DOHH2 (cell line): Measurements from ENCODE around the gene ANXA8.

Experiments used
- H3F3A ChIP-seq: fragments of 200-600 bp; sonication (generic), shearing (Covaris generic); 2 replicates; pipeline ENCODE4 v1.6.0; 2016; ENCODE audit warnings: antibody characterized with exemption, mild to moderate bottlenecking; ENCODE audit not compliant: control insufficient read depth, insufficient read depth
- H3K27ac ChIP-seq: fragments of 200-600 bp; sonication (generic); 2 replicates; pipeline ENCODE4 v1.5.1; 2014; ENCODE audit warnings: low read depth, mild to moderate bottlenecking, low read length, moderate library complexity
- H3K27me3 ChIP-seq: fragments of 200-600 bp; sonication (generic); 2 replicates; pipeline ENCODE4 v1.6.1; 2014; ENCODE audit warnings: mild to moderate bottlenecking, low read length, mixed read lengths; ENCODE audit not compliant: control insufficient read depth
- H3K36me3 ChIP-seq: fragments of 200-600 bp; sonication (generic); 2 replicates; pipeline ENCODE4 v1.6.1; 2014; ENCODE audit warnings: mild to moderate bottlenecking, low read length, moderate library complexity, mixed read lengths; ENCODE audit not compliant: control insufficient read depth
- H3K4me1 ChIP-seq: fragments of 200-600 bp; sonication (generic); 2 replicates; pipeline ENCODE4 v1.6.1; 2014; ENCODE audit warnings: mild to moderate bottlenecking, low read length, mixed read lengths; ENCODE audit not compliant: control insufficient read depth
- H3K4me2 ChIP-seq: fragments of 200-600 bp; sonication (generic); 2 replicates; pipeline ENCODE4 v1.6.0; 2014; ENCODE audit warnings: mild to moderate bottlenecking, low read length, moderate library complexity
- H3K4me3 ChIP-seq: fragments of 200-600 bp; sonication (generic); 2 replicates; pipeline ENCODE4 v1.5.1; 2014; ENCODE audit warnings: mild to moderate bottlenecking, low read length, mixed read lengths
- H3K79me2 ChIP-seq: fragments of 200-600 bp; sonication (generic); 2 replicates; pipeline ENCODE4 v1.6.1; 2014; ENCODE audit warnings: mild to moderate bottlenecking, low read length, mixed read lengths; ENCODE audit not compliant: control insufficient read depth
- H3K9me2 ChIP-seq: fragments of 200-600 bp; sonication (generic); replicated peaks from 2 replicates; pipeline ENCODE4 v1.6.1; 2014; ENCODE audit warnings: mild to moderate bottlenecking, low read length, mixed read lengths; ENCODE audit not compliant: control insufficient read depth
- H3K9me3 ChIP-seq: fragments of 200-600 bp; sonication (generic); 2 replicates; pipeline ENCODE4 v1.6.1; 2014; ENCODE audit warnings: antibody characterized with exemption, low read length, mixed read lengths; ENCODE audit not compliant: control insufficient read depth, insufficient read depth
- H4K20me1 ChIP-seq: fragments of 200-600 bp; sonication (generic); 2 replicates; pipeline ENCODE4 v1.6.0; 2014; ENCODE audit warnings: low read depth, mild to moderate bottlenecking, antibody characterized with exemption, low read length, moderate library complexity; ENCODE audit not compliant: control insufficient read depth, insufficient read depth
- CTCF ChIP-seq: fragments of 200-600 bp; sonication (generic); IDR thresholded peaks from one replicate; pipeline ENCODE4 v1.5.1; 2014; ENCODE audit warnings: antibody characterized with exemption, mild to moderate bottlenecking, low read depth, low read length; ENCODE audit not compliant: poor library complexity, severe bottlenecking
- EZH2phosphoT487 ChIP-seq: fragments of 200-600 bp; sonication (generic); IDR thresholded peaks from 2 replicates; pipeline ENCODE4 v1.6.1; 2017; ENCODE audit warnings: borderline replicate concordance, mild to moderate bottlenecking, antibody characterized with exemption, low read length, moderate library complexity, mixed read lengths

Gene ANXA8

GRCh38 chr10:47447209-47447608, 36.7 kb downstream of the ANXA8 start:
- no peaks in the 10 kb centered on the region for H3F3A ChIP-seq
- no peaks in the 10 kb centered on the region for H3K9me2 ChIP-seq
- no peaks in the 10 kb centered on the region for H3K4me1 ChIP-seq
- H3K27ac ChIP-seq: no peak overlapping the region
- TF ChIP-seq CTCF (no peak), EZH2phosphoT487 (no peak)
- no peaks in the 10 kb centered on the region for H3K36me3 ChIP-seq
- H3K79me2 ChIP-seq: no peaks in the 10 kb centered on the region
- no peaks in the 10 kb centered on the region for H3K27me3 ChIP-seq
- no peak overlapping the region for H3K4me2 ChIP-seq
- H4K20me1 ChIP-seq: no peaks in the 10 kb centered on the region
- H3K4me3 ChIP-seq: no peak overlapping the region
- no peaks in the 10 kb centered on the region for H3K9me3 ChIP-seq

GRCh38 chr10:47445720-47446119, 38.2 kb downstream of the ANXA8 start:
- Histone ChIP-seq H3K27ac (no peak overlapping the region), H3F3A (no peaks in the 10 kb centered on the region), H3K9me2 (no peaks in the 10 kb centered on the region), H3K79me2 (no peaks in the 10 kb centered on the region), H3K4me3 (no peak overlapping the region), H3K4me2 (no peak overlapping the region), H3K4me1 (no peaks in the 10 kb centered on the region), H3K27me3 (no peaks in the 10 kb centered on the region), H3K36me3 (no peaks in the 10 kb centered on the region), H4K20me1 (no peaks in the 10 kb centered on the region), H3K9me3 (no peaks in the 10 kb centered on the region)
- TF ChIP-seq EZH2phosphoT487: no peak
- TF ChIP-seq CTCF: no peak

GRCh38 chr10:47444047-47444446, 39.9 kb downstream of the ANXA8 start:
- Histone ChIP-seq H4K20me1 (no peaks in the 10 kb centered on the region), H3K9me2 (no peaks in the 10 kb centered on the region), H3K4me1 (no peaks in the 10 kb centered on the region), H3K4me3 (no peak overlapping the region), H3K4me2 (no peak overlapping the region), H3K36me3 (no peaks in the 10 kb centered on the region), H3F3A (no peaks in the 10 kb centered on the region), H3K27me3 (no peaks in the 10 kb centered on the region), H3K79me2 (no peaks in the 10 kb centered on the region), H3K9me3 (no peaks in the 10 kb centered on the region), H3K27ac (no peak overlapping the region)
- TF ChIP-seq CTCF (no peak), EZH2phosphoT487 (no peak)

GRCh38 chr10:47443145-47443544, 40.8 kb downstream of the ANXA8 start:
- Histone ChIP-seq H3K79me2 (no peaks in the 10 kb centered on the region), H3K4me1 (no peaks in the 10 kb centered on the region), H3K27ac (no peak overlapping the region), H3K36me3 (no peaks in the 10 kb centered on the region), H3K9me2 (no peaks in the 10 kb centered on the region), H3K9me3 (no peaks in the 10 kb centered on the region), H4K20me1 (no peaks in the 10 kb centered on the region), H3K27me3 (no peaks in the 10 kb centered on the region), H3F3A (no peaks in the 10 kb centered on the region), H3K4me2 (no peak overlapping the region), H3K4me3 (no peak overlapping the region)
- TF ChIP-seq EZH2phosphoT487 (no peak), CTCF (no peak)
